OCI-LY1 (cell line): ENCODE measurements around the gene CTNNA2.

Experiments
- CTCF ChIP-seq: fragments of 200-600 bp; sonication (generic), shearing (Covaris generic); IDR thresholded peaks from 2 replicates; pipeline ENCODE4 v1.5.1; 2017; ENCODE audit warnings: mild to moderate bottlenecking, antibody characterized with exemption, low read length, moderate library complexity, mixed read lengths
- EZH2 ChIP-seq: fragments of 200-600 bp; sonication (generic), shearing (Covaris generic); IDR thresholded peaks from 2 replicates; pipeline ENCODE4 v1.8.0; 2017; ENCODE audit warnings: borderline replicate concordance, mixed run types, mild to moderate bottlenecking, antibody characterized with exemption, low read length, moderate library complexity, mixed read lengths

- TF ChIP-seq CTCF (no peak), EZH2 (no peak)
Measured at GRCh38 chr2:80354858-80355257, 842.0 kb downstream of the CTNNA2 start.
